HT1080 (cell line): ENCODE results near the gene RDH16. TPM values are rescaled to one million over a fixed set of nuclear protein-coding genes. Genes with fewer than 3 reads are reported as not detected.
"Not testable (repeated sequence)": the region's sequence is repeated elsewhere in the genome, so short reads cannot be mapped to it uniquely, and the experiment has no call there.

Experiments used
- DNase-seq: peaks from one replicate; pipeline ENCODE4 v3.0.0-alpha.2; 2015; ENCODE audit warnings: low read depth
- total RNA-seq: library from RNA; depleted of rRNA; stranded (reverse); fragments of >200 nt; shearing (Covaris generic); gene quantifications from 2 replicates; pipeline ENCODE4 v1.2.3, GENCODE V29; 2014

Gene RDH16
- total RNA-seq, 1 experiment from 2014 or later: not detected

- no peak for DNase-seq
Observed at GRCh38 chr12:56989861-56990610, 32.6 kb upstream of the RDH16 start.

GRCh38 chr12:56988207-56988739 is 30.9 kb upstream of the RDH16 start:
- DNase-seq: no peak

DNA sequence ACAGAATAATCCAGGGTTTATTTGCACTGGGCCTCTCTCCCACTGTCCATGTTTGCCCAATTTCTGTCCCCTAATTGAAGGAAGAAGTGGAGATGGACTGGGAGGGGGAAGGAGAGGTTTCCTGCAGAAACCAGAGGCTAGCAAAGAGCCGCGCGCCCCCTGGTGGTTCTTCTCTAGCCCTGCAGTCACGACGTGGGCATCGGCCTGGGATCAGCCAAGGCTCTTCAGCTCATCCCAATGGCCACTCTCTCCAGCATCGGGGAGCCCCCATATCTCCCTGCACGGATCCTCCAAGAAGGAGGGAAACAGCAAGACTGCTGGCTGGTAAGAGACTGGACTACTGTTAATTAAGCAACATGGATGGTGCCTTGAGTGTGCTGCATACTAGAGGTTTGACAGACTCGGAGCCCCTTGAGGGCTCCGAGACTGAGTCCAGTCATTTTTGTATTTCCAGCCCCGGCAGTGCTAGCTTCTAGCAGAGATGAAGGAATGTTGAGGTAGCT is 30.2 kb upstream of the RDH16 start:
- DNase-seq: peak; percentile 72

DNA sequence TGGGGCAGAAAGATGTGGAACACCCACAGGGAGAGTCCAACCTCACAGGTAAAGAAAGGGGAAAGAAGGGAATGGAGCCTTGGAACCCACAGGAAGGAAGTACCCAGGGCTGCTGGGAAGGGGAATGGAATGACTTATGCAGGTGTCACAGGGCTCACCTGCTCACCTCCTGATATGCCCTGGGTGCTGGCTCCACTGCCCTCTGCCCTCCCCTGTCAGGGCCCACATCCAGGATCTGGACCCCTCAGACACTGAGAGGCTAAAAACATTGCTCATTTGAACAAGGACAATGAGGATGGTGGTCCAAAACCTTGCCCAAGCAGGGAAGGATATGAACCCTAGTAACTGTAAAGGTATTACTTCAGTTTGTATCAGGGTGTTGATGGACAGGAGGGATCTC is 29.6 kb upstream of the RDH16 start:
- no peak for DNase-seq

- peak; percentile 78 for DNase-seq
Observed at GRCh38 chr12:56985714-56986113, 28.3 kb upstream of the RDH16 start.

GRCh38 chr12:56983386-56983785 is 26.0 kb upstream of the RDH16 start:
- no peak for DNase-seq

DNA sequence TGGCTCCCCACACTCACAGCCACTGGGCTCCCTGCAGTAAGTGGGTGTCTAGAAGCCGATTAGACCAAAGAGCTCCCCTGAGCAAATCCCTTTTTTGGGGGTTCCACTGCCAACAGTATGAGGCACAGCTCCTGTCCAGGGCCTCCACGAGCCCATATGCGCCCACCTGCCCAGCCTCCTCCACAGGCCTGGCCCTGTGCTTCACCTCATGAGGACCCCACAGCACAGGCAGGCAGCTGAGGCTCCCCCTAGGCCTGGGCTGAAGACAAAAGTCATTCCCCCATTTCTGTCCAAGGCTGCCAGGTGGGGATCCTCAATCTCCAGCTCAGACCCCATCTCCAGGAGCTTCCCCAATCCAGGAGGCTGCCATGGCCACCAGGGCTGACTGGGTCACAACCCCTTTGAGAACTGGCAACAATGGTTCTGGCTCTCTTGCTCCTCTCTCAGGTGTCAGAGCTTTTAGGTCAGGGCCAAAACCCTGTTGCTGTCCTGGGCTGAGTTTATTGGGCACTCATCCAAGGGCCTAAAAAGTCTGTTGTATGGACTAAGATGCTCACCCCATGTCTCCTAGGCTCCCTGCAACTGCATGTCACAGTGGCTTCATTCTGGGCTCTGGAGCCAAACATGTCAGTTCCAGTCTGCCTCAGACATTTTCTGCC is 25.3 kb upstream of the RDH16 start:
- not testable (repeated sequence) for DNase-seq

- DNase-seq: no peak
Observed at GRCh38 chr12:56980941-56981530, 23.6 kb upstream of the RDH16 start.

- DNase-seq: no peak
Observed at GRCh38 chr12:56980268-56980667, 22.9 kb upstream of the RDH16 start.

DNA sequence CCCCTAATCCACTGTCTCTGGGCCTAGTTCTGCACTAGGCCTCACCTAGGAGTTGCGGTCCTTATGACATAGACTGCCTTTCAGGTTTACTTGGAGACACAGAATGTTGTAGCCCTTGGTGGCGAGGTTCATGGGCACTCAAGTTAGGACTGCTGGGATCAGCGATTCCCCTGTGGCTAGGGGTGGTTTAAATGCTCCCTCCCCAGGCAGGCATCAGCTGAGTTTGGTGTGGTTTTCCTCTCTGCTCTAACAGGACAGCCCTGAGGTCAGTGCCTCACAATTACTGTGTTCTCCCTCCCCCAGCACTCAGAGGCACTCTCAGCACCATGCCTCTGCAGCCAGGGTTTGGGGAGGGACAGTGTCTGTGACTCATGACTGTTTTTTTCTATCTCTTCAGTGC is 22.2 kb upstream of the RDH16 start:
- DNase-seq: no peak

GRCh38 chr12:56978397-56979138 is 21.2 kb upstream of the RDH16 start:
- DNase-seq: no peak

DNA sequence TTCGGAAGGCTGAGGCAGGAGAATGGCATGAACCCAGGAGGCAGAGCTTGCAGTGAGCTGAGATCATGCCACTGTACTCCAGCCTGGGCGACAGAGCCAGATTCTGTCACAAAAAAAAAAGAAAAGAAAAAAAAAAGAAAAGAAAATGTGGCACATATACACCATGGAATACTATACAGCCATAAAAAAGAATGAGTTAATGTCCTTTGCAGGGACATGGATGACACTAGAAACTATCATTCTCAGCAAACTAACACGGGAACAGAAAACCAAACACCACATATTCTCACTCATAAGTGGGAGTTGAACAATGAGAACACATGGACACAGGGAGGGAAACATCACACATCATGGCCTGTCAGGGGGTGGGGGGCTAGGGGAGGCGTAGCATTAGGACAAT is 20.0 kb upstream of the RDH16 start:
- not testable (repeated sequence) for DNase-seq

DNA sequence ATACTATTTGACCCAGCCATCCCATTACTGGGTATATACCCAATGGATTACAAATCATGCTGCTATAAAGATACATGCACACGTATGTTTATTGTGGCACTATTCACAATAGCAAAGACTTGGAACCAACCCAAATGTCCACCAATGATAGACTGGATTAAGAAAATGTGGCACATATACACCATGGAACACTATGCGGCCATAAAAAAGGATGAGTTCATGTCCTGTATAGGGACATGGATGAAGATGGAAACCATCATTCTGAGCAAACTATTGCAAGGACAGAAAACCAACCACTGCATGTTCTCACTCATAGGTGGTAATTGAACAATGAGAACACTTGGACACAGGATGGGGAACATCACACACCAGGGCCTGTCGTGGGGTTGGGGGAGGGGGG is 16.8 kb upstream of the RDH16 start:
- not testable (repeated sequence) for DNase-seq

- not testable (repeated sequence) for DNase-seq
Observed at GRCh38 chr12:56968910-56969309, 11.5 kb upstream of the RDH16 start.

- DNase-seq: not testable (repeated sequence)
Observed at GRCh38 chr12:56965997-56966642, 8.7 kb upstream of the RDH16 start.

DNA sequence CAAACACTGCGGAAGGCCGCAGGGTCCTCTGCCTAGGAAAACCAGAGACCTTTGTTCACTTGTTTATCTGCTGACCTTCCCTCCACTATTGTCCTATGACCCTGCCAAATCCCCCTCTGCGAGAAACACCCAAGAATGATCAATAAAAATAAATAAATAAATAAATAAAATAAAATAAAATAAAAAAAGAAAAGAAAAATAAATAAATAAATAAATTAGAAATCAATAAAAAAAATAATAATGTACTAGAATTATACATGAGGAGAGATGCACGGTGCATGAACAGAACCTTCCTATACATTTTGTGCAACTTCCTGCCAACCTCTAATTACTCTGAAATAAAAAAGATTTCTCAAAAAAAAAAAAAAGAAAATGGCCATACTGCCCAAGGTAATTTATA is 7.7 kb upstream of the RDH16 start:
- not testable (repeated sequence) for DNase-seq

GRCh38 chr12:56963557-56963956 is 6.1 kb upstream of the RDH16 start:
- DNase-seq: not testable (repeated sequence)

- DNase-seq: not testable (repeated sequence)
Observed at GRCh38 chr12:56962247-56962646, 4.8 kb upstream of the RDH16 start.

GRCh38 chr12:56958422-56958821 is 1.0 kb upstream of the RDH16 start:
- DNase-seq: no peak

DNA sequence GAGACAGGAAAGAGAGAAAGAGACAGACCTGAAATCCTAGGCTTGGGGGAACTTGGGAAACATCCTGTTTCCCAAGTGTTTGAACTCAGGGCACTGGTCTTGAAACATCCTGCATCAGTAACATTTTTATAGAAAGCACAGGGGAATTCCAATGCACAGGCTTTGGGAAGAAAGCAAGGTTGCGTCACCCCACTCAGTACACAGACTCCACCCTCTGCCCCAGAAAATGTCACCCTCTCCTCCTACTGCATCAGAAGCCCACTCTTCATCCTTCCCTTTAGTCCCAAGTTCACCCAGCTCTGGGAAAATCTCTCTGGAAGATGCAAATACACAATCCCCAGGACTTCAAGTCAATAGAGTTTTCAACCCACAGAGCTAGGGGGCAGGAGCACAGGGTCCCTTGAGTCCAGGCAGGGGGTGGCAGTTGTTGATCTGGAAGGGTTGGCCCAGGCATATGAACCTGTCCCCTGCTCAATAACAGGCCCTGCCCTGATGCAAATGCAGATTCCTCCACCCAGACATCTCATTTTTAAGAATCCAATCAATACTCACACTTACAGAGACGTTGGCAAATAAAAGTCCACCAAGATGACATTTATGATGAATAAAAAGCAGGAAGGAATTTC is 1.7 kb downstream of the RDH16 start:
- no peak for DNase-seq
